Mesenteric fat pad (tissue), 1 donor: ENCODE measurements around the gene EML5. TPM values are rescaled to one million over a fixed set of nuclear protein-coding genes. Genes with fewer than 3 reads are reported as not detected.

Experiments
- DNase-seq: peaks from one replicate; pipeline ENCODE4 v3.0.0-alpha.2; 2020; ENCODE audit warnings: low spot score
- total RNA-seq: library from RNA; stranded (reverse); fragmentation: NEBNext Ultra II Directional; extraction: Animal tissue kit (Norgen Biotek cat#: 25700); gene quantifications from one replicate; pipeline ENCODE4 v1.2.1, GENCODE V29; 2021
- donor health status: DM: yes; HTN: yes; CAD: no.

The EML5 gene
- total RNA-seq, 1 donor from 2014 or later = 0.13 TPM

GRCh38 chr14:88563845-88564244 is 228.9 kb downstream of the EML5 start:
- no peak for DNase-seq

DNA sequence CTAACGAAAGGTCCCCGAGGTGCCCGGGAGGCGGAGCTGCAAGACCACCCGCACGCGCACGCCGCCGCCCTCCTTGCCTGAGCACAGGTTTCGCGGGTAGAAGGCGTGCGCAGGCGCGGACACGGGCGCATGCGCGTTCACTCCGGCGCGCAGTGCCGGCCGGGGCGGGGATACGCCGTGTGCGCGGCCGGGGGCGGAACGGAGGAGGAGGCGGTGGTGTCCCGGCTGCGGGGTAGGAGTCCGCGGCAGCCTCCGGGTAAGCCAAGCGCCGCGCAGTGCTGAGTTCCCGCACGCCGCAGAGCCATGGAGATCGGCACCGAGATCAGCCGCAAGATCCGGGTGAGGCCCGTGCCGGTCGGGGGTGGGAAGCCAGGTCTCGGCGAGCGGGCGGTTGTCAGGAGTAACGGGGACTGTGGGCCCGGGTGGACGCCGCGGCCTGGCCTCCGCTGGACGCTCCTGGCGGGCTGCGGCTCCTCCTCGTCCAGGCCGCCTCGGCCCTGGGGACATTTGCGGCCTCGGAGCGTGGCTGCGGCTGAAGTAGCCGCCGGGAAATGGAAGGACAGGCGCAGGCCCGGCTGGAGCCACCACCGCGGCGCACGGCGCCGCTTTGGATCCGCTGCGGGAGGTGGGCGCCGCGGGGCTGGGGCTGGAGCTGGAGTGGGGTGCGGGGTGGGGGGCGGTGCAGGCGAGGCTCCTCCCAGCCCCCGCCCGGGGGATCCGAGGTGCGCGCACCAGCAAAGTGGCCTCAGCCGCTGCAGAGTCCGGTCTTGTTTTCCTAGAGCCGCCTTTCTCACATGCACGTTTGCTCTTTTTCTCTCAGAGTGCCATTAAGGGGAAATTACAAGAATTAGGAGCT is 229.7 kb downstream of the EML5 start, which contains the start of gene ZC3H14:
TSS of gene ZC3H14 (plus strand) at position 207 of the 856 bp plus-strand sequence. CDS start at position 304, 97 bp downstream.
- peak; percentile 95 for DNase-seq

DNA sequence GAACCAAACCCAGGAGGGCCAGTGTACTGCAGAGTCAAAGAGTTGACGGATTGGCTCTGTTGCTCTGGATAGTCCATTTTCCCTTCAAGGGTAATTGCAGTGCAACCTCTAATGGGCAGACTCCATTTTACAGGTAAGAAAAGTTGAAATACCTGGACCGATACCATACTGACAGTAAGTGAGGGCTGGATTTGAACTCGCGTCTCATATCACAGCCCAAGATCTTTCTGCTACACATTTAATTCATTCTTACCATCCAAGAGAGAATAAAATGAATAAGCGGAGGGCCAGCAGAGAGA is 230.3 kb downstream of the EML5 start:
- no peak for DNase-seq

Other genes starting within 250 kb of the EML5 start
- gene PTPN21, start 237.9 kb downstream of the EML5 start, total RNA-seq = 27.7 TPM
- 50.8 TPM for gene ZC3H14, start 229.9 kb downstream of the EML5 start, total RNA-seq
- gene TTC8, start 31.7 kb upstream of the EML5 start, total RNA-seq = 18.9 TPM